OCI-LY1 (cell line): ENCODE measurements around the gene FIBIN.

ENCODE experiments used
- CTCF ChIP-seq: fragments of 200-600 bp; sonication (generic), shearing (Covaris generic); IDR thresholded peaks from 2 replicates; pipeline ENCODE4 v1.5.1; 2017; ENCODE audit warnings: mild to moderate bottlenecking, antibody characterized with exemption, low read length, moderate library complexity, mixed read lengths
- EZH2 ChIP-seq: fragments of 200-600 bp; sonication (generic), shearing (Covaris generic); IDR thresholded peaks from 2 replicates; pipeline ENCODE4 v1.8.0; 2017; ENCODE audit warnings: borderline replicate concordance, mixed run types, mild to moderate bottlenecking, antibody characterized with exemption, low read length, moderate library complexity, mixed read lengths

DNA sequence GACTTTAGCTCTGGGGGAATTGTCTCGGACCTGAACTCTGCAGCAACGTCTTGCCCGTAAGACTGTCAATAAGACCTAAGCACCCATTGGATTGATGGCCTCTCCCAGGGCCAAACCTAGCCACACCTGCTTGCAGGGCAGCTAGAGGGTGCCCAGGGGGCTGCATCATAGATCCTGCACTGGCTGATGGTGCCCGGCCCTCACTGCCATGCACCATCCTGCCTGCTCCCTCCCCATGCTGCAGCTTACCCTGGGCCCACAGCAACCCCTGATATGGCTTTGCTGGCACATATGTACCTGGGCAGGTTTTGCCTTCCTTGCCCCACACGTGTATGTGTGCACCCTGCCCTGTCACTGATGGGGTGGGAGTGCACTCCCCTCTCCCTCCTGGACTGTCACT lies 37.8 kb downstream of the FIBIN start:
- TF ChIP-seq CTCF: no peak
- TF ChIP-seq EZH2: no peak
